ENCODE measurements around the gene LRP5.

LRP5 gene

GRCh38 chr11:68337399-68337835, 25.0 kb downstream of the LRP5 start:
- no peak overlapping the region for H3K9ac ChIP-seq (ENCODE audit: low read length)
- H3K27me3 ChIP-seq (ENCODE audit: low read length) = no peaks in the 10 kb centered on the region
- no peak overlapping the region for H3K4me3 ChIP-seq (ENCODE audit: insufficient read depth, low read length, poor library complexity, severe bottlenecking)
- H3K9me2 ChIP-seq (replicated peaks; ENCODE audit: insufficient read depth, low read length) = no peaks in the 10 kb centered on the region
- TF ChIP-seq EZH2phosphoT487 (conservative IDR thresholded peaks at IDR 0.05; ENCODE audit: low read length) (no peak), CTCF (IDR thresholded peaks at IDR 0.05; ENCODE audit: insufficient read depth, low read length, poor library complexity, severe bottlenecking) (no peak)
- H3K79me2 ChIP-seq (ENCODE audit: insufficient read depth, low read length) = no peaks in the 10 kb centered on the region
- H3K4me2 ChIP-seq (ENCODE audit: low read depth, low read length, poor library complexity, severe bottlenecking) = no peak overlapping the region
- no peak overlapping the region for H3K27ac ChIP-seq (ENCODE audit: low read depth, low read length)
- H3K36me3 ChIP-seq (ENCODE audit: low read length) = no peaks in the 10 kb centered on the region
- H2AFZ ChIP-seq (ENCODE audit: low read depth, low read length, severe bottlenecking) = no peak overlapping the region
- no peaks in the 10 kb centered on the region for H3K9me3 ChIP-seq (ENCODE audit: insufficient read depth, low read length)
- no peaks in the 10 kb centered on the region for H4K20me1 ChIP-seq (ENCODE audit: low read depth, low read length)
- H3F3A ChIP-seq (ENCODE audit: insufficient read depth) = no peaks in the 10 kb centered on the region

GRCh38 chr11:68338051-68338780, 25.8 kb downstream of the LRP5 start:
- no peak overlapping the region for H3K27ac ChIP-seq (ENCODE audit: low read depth, low read length)
- TF ChIP-seq CTCF (IDR thresholded peaks at IDR 0.05; ENCODE audit: insufficient read depth, low read length, poor library complexity, severe bottlenecking) (no peak), EZH2phosphoT487 (conservative IDR thresholded peaks at IDR 0.05; ENCODE audit: low read length) (no peak)
- H3K4me2 ChIP-seq (ENCODE audit: low read depth, low read length, poor library complexity, severe bottlenecking) = no peak overlapping the region
- H3K36me3 ChIP-seq (ENCODE audit: low read length) = no peaks in the 10 kb centered on the region
- H3F3A ChIP-seq (ENCODE audit: insufficient read depth) = no peaks in the 10 kb centered on the region
- no peak overlapping the region for H3K4me3 ChIP-seq (ENCODE audit: insufficient read depth, low read length, poor library complexity, severe bottlenecking)
- H3K79me2 ChIP-seq (ENCODE audit: insufficient read depth, low read length) = no peaks in the 10 kb centered on the region
- no peak overlapping the region for H2AFZ ChIP-seq (ENCODE audit: low read depth, low read length, severe bottlenecking)
- H3K9me2 ChIP-seq (replicated peaks; ENCODE audit: insufficient read depth, low read length) = no peaks in the 10 kb centered on the region
- H3K9me3 ChIP-seq (ENCODE audit: insufficient read depth, low read length) = no peaks in the 10 kb centered on the region
- H4K20me1 ChIP-seq (ENCODE audit: low read depth, low read length) = no peaks in the 10 kb centered on the region
- H3K9ac ChIP-seq (ENCODE audit: low read length) = no peak overlapping the region
- no peaks in the 10 kb centered on the region for H3K27me3 ChIP-seq (ENCODE audit: low read length)

- H3K9ac ChIP-seq (ENCODE audit: low read length) = no peak overlapping the region
- H3K4me2 ChIP-seq (ENCODE audit: low read depth, low read length, poor library complexity, severe bottlenecking) = no peak overlapping the region
- H4K20me1 ChIP-seq (ENCODE audit: low read depth, low read length) = no peaks in the 10 kb centered on the region
- no peaks in the 10 kb centered on the region for H3K9me2 ChIP-seq (replicated peaks; ENCODE audit: insufficient read depth, low read length)
- H3F3A ChIP-seq (ENCODE audit: insufficient read depth) = no peaks in the 10 kb centered on the region
- H3K36me3 ChIP-seq (ENCODE audit: low read length) = no peaks in the 10 kb centered on the region
- H3K4me3 ChIP-seq (ENCODE audit: insufficient read depth, low read length, poor library complexity, severe bottlenecking) = no peak overlapping the region
- no peaks in the 10 kb centered on the region for H3K27me3 ChIP-seq (ENCODE audit: low read length)
- no peak overlapping the region for H2AFZ ChIP-seq (ENCODE audit: low read depth, low read length, severe bottlenecking)
- no peaks in the 10 kb centered on the region for H3K9me3 ChIP-seq (ENCODE audit: insufficient read depth, low read length)
- H3K79me2 ChIP-seq (ENCODE audit: insufficient read depth, low read length) = no peaks in the 10 kb centered on the region
- TF ChIP-seq EZH2phosphoT487 (conservative IDR thresholded peaks at IDR 0.05; ENCODE audit: low read length) (no peak), CTCF (IDR thresholded peaks at IDR 0.05; ENCODE audit: insufficient read depth, low read length, poor library complexity, severe bottlenecking) (no peak)
- no peak overlapping the region for H3K27ac ChIP-seq (ENCODE audit: low read depth, low read length)
Measured at GRCh38 chr11:68340003-68340767, 27.8 kb downstream of the LRP5 start.
